Body of pancreas (tissue), 4 donors: ENCODE data around the gene SLC25A21. TPM values are rescaled to one million over a fixed set of nuclear protein-coding genes. Genes with fewer than 3 reads are reported as not detected.

Source experiments
- ATAC-seq: fragments of 150-250 bp; one replicate; pipeline ENCODE4 v1.9.1; 2016
- DNase-seq, 4 donors: peaks; one replicate each; pipeline ENCODE4 v3.0.0-alpha.2; 2019
- H3K27ac ChIP-seq, 4 donors: fragments of 200-600 bp; sonication (generic); 1 replicate in 3 of 4; 2 replicates in 1 of 4; pipeline versions ENCODE4 v1.5.1 to v1.6.1; 2016 to 2019; ENCODE audit warnings: mild to moderate bottlenecking in 1 of 4, mixed read lengths in 1 of 4, moderate library complexity in 1 of 4
- H3K27me3 ChIP-seq, 2 donors: fragments of 200-600 bp; sonication (generic); one replicate each; pipeline ENCODE4 v1.6.0; 2016; ENCODE audit warnings: mild to moderate bottlenecking in 1 of 2
- H3K36me3 ChIP-seq, 2 donors: fragments of 200-600 bp; sonication (generic); replicated peaks in 1 of 2; 2 replicates each; pipeline ENCODE4 v1.5.1; 2016; ENCODE audit warnings: low read depth in 2 of 2; ENCODE audit not compliant: insufficient read depth in 1 of 2
- H3K4me1 ChIP-seq: fragments of 200-600 bp; sonication (generic); one replicate; pipeline ENCODE4 v1.6.0; 2016
- H3K4me3 ChIP-seq, 2 donors: fragments of 200-600 bp; sonication (generic); 1 replicate in 1 of 2; 2 replicates in 1 of 2; pipeline ENCODE4 v1.5.1; 2016 to 2019
- H3K9me3 ChIP-seq, 3 donors: fragments of 200-600 bp; sonication (generic); 1 replicate in 2 of 3; 2 replicates in 1 of 3; pipeline ENCODE4 v1.5.1; 2016
- POLR2A ChIP-seq, 3 donors: fragments of 450-650 bp; IDR thresholded peaks; one replicate each; pipeline ENCODE4 v1.6.1; 2016; ENCODE audit warnings: antibody characterized with exemption in 3 of 3, mild to moderate bottlenecking in 2 of 3
- WGBS, 2 donors: methylation state at CpG; one replicate each; pipeline ENCODE4 v1.1.5; 2017; 5-methylcytosine and 5-hydroxymethylcytosine counted together
- intact Hi-C: fragments of 100-400 bp; cut with DNase I; formaldehyde crosslinking; loops from one replicate; pipeline ENCODE4 v1.15.1; 2023
- total RNA-seq, 2 donors: library from RNA; depleted of rRNA; stranded (reverse); fragments of >200 nt; gene quantifications; one replicate each; pipeline ENCODE4 v1.1.0, GENCODE V29; 2016
- TF ChIP-seq, protein P1 (sequence below), 7 experiments: fragments of 450-650 bp in 4 of 7; fragments of 200-600 bp in 3 of 7; sonication (generic) in 3 of 7; IDR thresholded peaks; one replicate each; pipeline ENCODE4 v1.5.1; 2016 to 2019; ENCODE audit warnings: antibody characterized with exemption in 7 of 7

Gene SLC25A21
- total RNA-seq, 2 donors from 2014 or later = not detected

DNA sequence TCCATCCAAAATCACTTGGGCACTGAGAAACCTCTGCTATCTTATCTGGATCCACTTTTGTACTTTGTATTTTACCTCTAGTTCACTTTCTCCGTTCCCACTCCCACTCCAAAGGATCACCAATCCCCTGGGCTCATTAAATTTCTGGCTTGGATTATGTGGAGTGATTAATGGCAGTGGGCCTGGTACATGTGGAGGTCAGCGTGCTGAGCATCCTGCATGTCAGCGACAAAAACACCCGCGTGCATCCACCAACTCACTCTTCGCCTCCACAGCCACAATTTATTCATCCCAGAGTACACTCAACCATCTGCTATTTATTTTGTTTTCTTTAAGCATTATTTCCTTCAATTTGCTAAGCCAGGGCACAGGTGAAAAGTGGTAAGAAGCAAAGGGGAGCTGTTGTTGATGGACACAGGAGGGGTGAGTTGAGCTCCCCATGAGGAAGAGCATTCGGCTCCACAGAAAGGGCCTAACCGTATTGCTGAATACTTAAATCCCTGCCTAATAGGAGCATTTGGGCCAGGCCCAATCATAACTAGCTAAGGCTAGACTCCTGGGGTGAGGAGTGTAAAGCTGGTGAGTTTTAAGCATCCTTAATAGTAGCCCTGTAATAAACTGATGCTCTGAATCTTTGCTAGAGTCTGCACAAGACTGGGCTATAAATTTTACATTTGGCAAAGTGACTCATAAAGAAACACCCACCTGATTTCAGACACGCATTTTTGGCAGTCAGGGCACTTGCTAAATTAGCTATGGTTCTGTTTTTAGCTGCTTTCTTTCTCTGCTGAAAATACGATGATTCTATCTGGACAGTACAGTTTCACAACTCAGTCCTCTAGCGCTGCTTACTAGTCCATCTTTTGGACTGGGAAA is 137.8 kb downstream of the SLC25A21 start:
- no peaks in the 10 kb centered on the region for H3K27me3 ChIP-seq
- ATAC-seq (no peak), DNase-seq (no peak)
- 85 to 88% methylated on average over 11 of the region's 11 CpGs for WGBS, 2 donors
- H3K27ac ChIP-seq = no peak overlapping the region
- H3K4me1 ChIP-seq = no peaks in the 10 kb centered on the region
- no peak overlapping the region for H3K4me3 ChIP-seq
- H3K9me3 ChIP-seq = no peaks in the 10 kb centered on the region
- no peaks in the 10 kb centered on the region for H3K36me3 ChIP-seq
- intact Hi-C loops = no loop called here
- TF ChIP-seq POLR2A (IDR thresholded peaks at IDR 0.05) = no peak
- TF ChIP-seq, protein P1, sequence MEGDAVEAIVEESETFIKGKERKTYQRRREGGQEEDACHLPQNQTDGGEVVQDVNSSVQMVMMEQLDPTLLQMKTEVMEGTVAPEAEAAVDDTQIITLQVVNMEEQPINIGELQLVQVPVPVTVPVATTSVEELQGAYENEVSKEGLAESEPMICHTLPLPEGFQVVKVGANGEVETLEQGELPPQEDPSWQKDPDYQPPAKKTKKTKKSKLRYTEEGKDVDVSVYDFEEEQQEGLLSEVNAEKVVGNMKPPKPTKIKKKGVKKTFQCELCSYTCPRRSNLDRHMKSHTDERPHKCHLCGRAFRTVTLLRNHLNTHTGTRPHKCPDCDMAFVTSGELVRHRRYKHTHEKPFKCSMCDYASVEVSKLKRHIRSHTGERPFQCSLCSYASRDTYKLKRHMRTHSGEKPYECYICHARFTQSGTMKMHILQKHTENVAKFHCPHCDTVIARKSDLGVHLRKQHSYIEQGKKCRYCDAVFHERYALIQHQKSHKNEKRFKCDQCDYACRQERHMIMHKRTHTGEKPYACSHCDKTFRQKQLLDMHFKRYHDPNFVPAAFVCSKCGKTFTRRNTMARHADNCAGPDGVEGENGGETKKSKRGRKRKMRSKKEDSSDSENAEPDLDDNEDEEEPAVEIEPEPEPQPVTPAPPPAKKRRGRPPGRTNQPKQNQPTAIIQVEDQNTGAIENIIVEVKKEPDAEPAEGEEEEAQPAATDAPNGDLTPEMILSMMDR (IDR thresholded peaks at IDR 0.05) = no peak

DNA sequence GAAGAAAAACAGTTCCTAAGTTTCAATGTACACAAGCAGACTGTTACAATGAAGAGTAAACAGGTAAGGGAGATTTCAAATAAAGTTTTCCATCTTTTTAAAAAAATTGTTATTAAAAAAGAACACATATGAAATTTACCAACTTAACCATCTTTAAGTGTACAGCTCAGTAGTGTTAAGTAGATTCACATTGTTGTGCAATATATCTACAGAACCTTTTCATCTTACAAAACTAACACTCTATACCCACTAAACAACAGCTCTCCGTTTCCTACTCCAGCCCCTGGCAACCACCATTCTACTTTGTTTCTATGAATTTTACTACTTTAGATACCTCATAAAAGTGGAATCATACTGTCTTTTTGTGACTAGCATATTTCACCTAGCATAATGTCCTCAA is 139.5 kb downstream of the SLC25A21 start:
- no peak for TF ChIP-seq POLR2A (IDR thresholded peaks at IDR 0.05)
- TF ChIP-seq, protein P1 (IDR thresholded peaks at IDR 0.05) = no peak

DNA sequence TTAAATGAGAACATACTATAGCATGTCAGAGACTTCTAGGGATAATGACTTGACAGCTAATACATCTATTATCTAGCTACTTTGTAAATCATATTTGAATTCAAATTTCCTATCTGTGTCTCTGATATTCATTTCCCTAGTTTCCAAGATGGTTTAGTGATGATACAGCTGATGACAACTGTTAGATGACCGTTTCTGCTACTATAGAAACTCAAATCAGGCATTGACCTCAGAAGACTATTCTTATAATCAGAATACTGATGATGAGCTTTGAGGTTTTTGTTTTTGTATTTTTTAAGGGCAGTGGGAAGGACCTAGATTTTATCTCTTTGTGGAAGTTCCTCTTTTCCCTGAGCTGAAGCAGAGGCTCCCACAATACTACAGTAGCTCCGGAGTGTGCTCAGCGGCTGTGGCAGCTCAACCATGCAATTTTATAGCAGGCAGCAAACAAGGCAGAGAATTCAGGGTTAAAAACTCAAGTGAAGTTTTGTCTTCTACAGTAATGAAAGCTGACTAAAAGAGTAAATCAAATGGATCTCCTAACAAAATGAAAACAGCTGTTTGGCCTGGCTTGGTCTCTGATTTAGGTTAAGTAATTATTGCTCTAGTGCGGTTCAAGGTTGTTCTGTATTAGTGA is 145.1 kb downstream of the SLC25A21 start:
- Histone ChIP-seq H3K27me3 (no peaks in the 10 kb centered on the region), H3K4me3 (no peak overlapping the region), H3K36me3 (no peaks in the 10 kb centered on the region), H3K4me1 (no peaks in the 10 kb centered on the region), H3K9me3 (no peaks in the 10 kb centered on the region), H3K27ac (no peak overlapping the region)
- ATAC-seq = no peak
- intact Hi-C loops = no loop called here
- no peak for DNase-seq
- 64 to 79% methylated on average over 4 of the region's 4 CpGs for WGBS, 2 donors
- TF ChIP-seq POLR2A (IDR thresholded peaks at IDR 0.05) = no peak
- TF ChIP-seq, protein P1 (IDR thresholded peaks at IDR 0.05) = no peak

More for the DNA sequence above, 139.5 kb downstream of the SLC25A21 start:
- no peaks in the 10 kb centered on the region for H3K27me3 ChIP-seq
- no peak for ATAC-seq
- H3K4me1 ChIP-seq = no peaks in the 10 kb centered on the region
- no peaks in the 10 kb centered on the region for H3K36me3 ChIP-seq
- no peak overlapping the region for H3K4me3 ChIP-seq
- intact Hi-C loops = no loop called here
- no peaks in the 10 kb centered on the region for H3K9me3 ChIP-seq
- no peak overlapping the region for H3K27ac ChIP-seq
- DNase-seq = no peak
- WGBS, 2 donors = 89 to 90% methylated on average over 1 of the region's 1 CpG

DNA sequence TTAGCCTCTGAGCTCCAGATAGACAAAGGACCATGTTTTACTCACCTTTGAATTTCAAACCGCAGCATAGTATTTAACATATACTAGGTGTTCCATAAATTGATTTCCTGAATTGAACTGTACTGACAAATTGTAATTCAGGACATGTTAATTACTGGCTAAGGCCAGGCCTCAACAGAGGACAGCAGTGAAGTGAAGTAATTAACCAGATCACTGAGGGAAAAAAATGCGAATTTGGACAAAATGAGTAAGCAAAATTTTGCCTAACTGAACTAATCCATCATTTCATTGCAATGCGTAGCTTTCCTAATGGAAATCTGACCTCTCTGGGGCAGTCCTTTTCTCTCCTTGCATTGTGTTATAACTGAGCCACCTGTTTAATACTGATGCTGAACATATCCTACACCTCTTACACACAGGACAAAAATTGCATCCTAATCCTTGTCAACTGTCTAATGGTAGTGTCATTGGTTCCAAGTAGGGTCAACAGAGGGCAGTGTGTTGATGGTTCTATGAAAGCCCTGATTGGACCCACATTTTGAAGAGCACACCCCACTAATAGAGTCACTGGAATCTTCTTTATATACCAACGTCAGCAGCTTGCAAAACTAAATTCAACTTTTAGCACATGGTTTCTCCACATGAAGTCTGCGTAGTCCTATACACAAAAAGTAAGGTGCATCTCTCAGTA is 148.4 kb downstream of the SLC25A21 start:
- no peak overlapping the region for H3K27ac ChIP-seq
- intact Hi-C loops = no loop called here
- TF ChIP-seq, protein P1 (IDR thresholded peaks at IDR 0.05) = no peak
- TF ChIP-seq POLR2A (IDR thresholded peaks at IDR 0.05) = no peak
- no peaks in the 10 kb centered on the region for H3K9me3 ChIP-seq
- no peak for DNase-seq
- ATAC-seq = no peak
- H3K4me1 ChIP-seq = no peaks in the 10 kb centered on the region
- no peaks in the 10 kb centered on the region for H3K27me3 ChIP-seq
- no peak overlapping the region for H3K4me3 ChIP-seq
- H3K36me3 ChIP-seq = no peaks in the 10 kb centered on the region
- WGBS, 2 donors = 80 to 87% methylated on average over 5 of the region's 5 CpGs
